GM12878 (cell line): ENCODE measurements around the gene SLC38A4. TPM values are rescaled to one million over a fixed set of nuclear protein-coding genes. Genes with fewer than 3 reads are reported as not detected.

Source experiments
- ATAC-seq: fragments of 200-7000 bp; cut with Tn5 transposase; 3 replicates; pipeline ENCODE4 v1.9.1; 2020; ENCODE audit warnings: mild to moderate bottlenecking, moderate library complexity
- BruUV-seq: library from RNA; stranded (reverse); fragments of 400-500 nt; replicated peaks from 2 replicates; lab custom pipeline; 2021; lab: Mats Ljungman, UMichigan
- CTCF ChIA-PET: fragments of 300-600 bp; sonication (Branson Sonifier 250); formaldehyde crosslinking; extraction: SDS; loops from one replicate; lab custom pipeline; 2021; ENCODE audit warnings: inconsistent platforms; lab: Yijun Ruan, JAX
- POLR2A ChIA-PET: fragments of 350-600 bp; formaldehyde crosslinking; extraction: SDS; loops from one replicate; lab custom pipeline; 2021; ENCODE audit warnings: inconsistent platforms; lab: Charles Lee
- RAD21 ChIA-PET: fragments of 300-600 bp; sonication (Branson Sonifier 250); formaldehyde crosslinking; loops from one replicate; lab custom pipeline; 2023; ENCODE audit warnings: antibody characterized with exemption; ENCODE audit not compliant: unreplicated experiment; lab: Charles Lee
- SMC1A ChIA-PET: fragments of 300-600 bp; sonication (Branson Sonifier 250); formaldehyde crosslinking; loops from one replicate; lab custom pipeline; 2023; ENCODE audit not compliant: unreplicated experiment, uncharacterized antibody; lab: Charles Lee
- DNase-seq: peaks from one replicate; pipeline ENCODE4 v3.0.0-alpha.2; 2011; ENCODE audit warnings: low read depth, low spot score
- FAIRE-seq: peaks from 3 replicates; lab custom pipeline; 2011; peaks lifted over from hg19 to GRCh38; lab: Jason Lieb, UNC
- H2AFZ ChIP-seq: 2 replicates; pipeline ENCODE4 v1.6.0; 2011; ENCODE audit warnings: low read depth, low read length, control low read depth; ENCODE audit not compliant: control insufficient read depth
- H3K27ac ChIP-seq: 2 replicates; pipeline ENCODE4 v1.5.1; 2011; ENCODE audit warnings: control low read depth; ENCODE audit not compliant: control insufficient read depth, insufficient read depth
- H3K27me3 ChIP-seq, 2 experiments: replicated peaks in 1 of 2; 2 replicates each; pipeline versions ENCODE4 v1.6.0 to v1.6.1; 2011; ENCODE audit warnings: low read length in 1 of 2; ENCODE audit not compliant: control insufficient read depth in 2 of 2, insufficient read depth in 2 of 2
- H3K36me3 ChIP-seq, 2 experiments: 2 replicates each; pipeline ENCODE4 v1.5.1; 2011; ENCODE audit warnings: low read length in 1 of 2; ENCODE audit not compliant: control insufficient read depth in 2 of 2, insufficient read depth in 2 of 2
- H3K4me1 ChIP-seq: 2 replicates; pipeline ENCODE4 v1.6.1; 2011; ENCODE audit warnings: mild to moderate bottlenecking, low read length, moderate library complexity, mixed read lengths; ENCODE audit not compliant: control insufficient read depth, insufficient read depth
- H3K4me2 ChIP-seq: 2 replicates; pipeline ENCODE4 v1.6.0; 2011; ENCODE audit warnings: control low read depth; ENCODE audit not compliant: control insufficient read depth, insufficient read depth
- H3K4me3 ChIP-seq: fragments of 200-600 bp; sonication (generic); 2 replicates; pipeline ENCODE4 v1.5.1; 2016
- H3K79me2 ChIP-seq: 2 replicates; pipeline ENCODE4 v1.6.0; 2011; ENCODE audit warnings: low read length; ENCODE audit not compliant: control insufficient read depth, insufficient read depth
- H3K9ac ChIP-seq: 2 replicates; pipeline ENCODE4 v1.8.0; 2011; ENCODE audit warnings: low read length, control low read depth, mixed read lengths; ENCODE audit not compliant: control insufficient read depth, insufficient read depth
- H3K9me3 ChIP-seq: replicated peaks from 3 replicates; pipeline ENCODE4 v1.5.1; 2011; ENCODE audit warnings: mild to moderate bottlenecking, low read length; ENCODE audit not compliant: control insufficient read depth, insufficient read depth
- H4K20me1 ChIP-seq: 2 replicates; pipeline ENCODE4 v1.6.0; 2011; ENCODE audit not compliant: control insufficient read depth, insufficient read depth
- ATF7 ChIP-seq: fragments of 450-650 bp; IDR thresholded peaks from 2 replicates; pipeline ENCODE4 v1.6.1; 2016; ENCODE audit warnings: low read depth, mild to moderate bottlenecking
- BACH1 ChIP-seq: fragments of 450-650 bp; IDR thresholded peaks from 2 replicates; pipeline ENCODE4 v1.6.1; 2017; ENCODE audit warnings: mild to moderate bottlenecking, borderline replicate concordance
- ETV6 ChIP-seq, 2 experiments: fragments of 450-650 bp in 1 of 2; IDR thresholded peaks in 1 of 2; conservative IDR thresholded peaks in 1 of 2; 2 replicates each; pipeline ENCODE4 v1.6.1; 2014; ENCODE audit warnings: antibody characterized with exemption in 1 of 2, borderline replicate concordance in 1 of 2, low read depth in 1 of 2, mild to moderate bottlenecking in 1 of 2, moderate library complexity in 1 of 2
- MTA3 ChIP-seq: IDR thresholded peaks from 2 replicates; pipeline ENCODE4 v1.6.1; 2012; ENCODE audit warnings: low read length, inconsistent platforms, borderline replicate concordance
- NRF1 ChIP-seq: conservative IDR thresholded peaks from 2 replicates; pipeline ENCODE4 v1.6.1; 2011; ENCODE audit warnings: mild to moderate bottlenecking, low read depth, low read length, improper control_type of control experiment
- TCF12 ChIP-seq: IDR thresholded peaks from 2 replicates; pipeline ENCODE4 v1.6.1; 2011; ENCODE audit warnings: low read depth, mild to moderate bottlenecking, low read length
- ZNF622 ChIP-seq: fragments of 450-650 bp; IDR thresholded peaks from 2 replicates; pipeline ENCODE4 v1.6.1; 2017; ENCODE audit warnings: mild to moderate bottlenecking, inconsistent platforms
- ZSCAN29 ChIP-seq: fragments of 450-650 bp; IDR thresholded peaks from 2 replicates; pipeline ENCODE4 v1.6.1; 2017; ENCODE audit warnings: mild to moderate bottlenecking, moderate library complexity
- WGBS: methylation state at CpG from one replicate; pipeline ENCODE4 v1.1.6; 2016; ENCODE audit warnings: low lambda C conversion rate; ENCODE audit not compliant: insufficient replicate concordance, insufficient coverage; ENCODE audit errors: missing lambda C conversion rate; 5-methylcytosine and 5-hydroxymethylcytosine counted together
- in situ Hi-C: fragments of 300-500 bp; cut with MboI; formaldehyde crosslinking; loops from 9 replicates; pipeline ENCODE4 v1.14.3; 2018; ENCODE audit warnings: mixed read lengths
- intact Hi-C: fragments of 100-400 bp; cut with micrococcal nuclease; formaldehyde crosslinking; loops from one replicate; pipeline ENCODE4 v1.14.2; 2022; ENCODE audit not compliant: unreplicated experiment
- polyA plus RNA-seq, 11 experiments: library from polyadenylated mRNA; depleted of rRNA in 4 of 11; unstranded in 6 of 11; stranded (reverse) in 5 of 11; fragments of >200 nt; fragmentation: Nextera tagmentation in 4 of 11; fragmentation: Illumina TruSeq in 1 of 11; extraction: Ambion mirVana in 4 of 11; extraction: Trizol in 1 of 11; gene quantifications; 1 replicate in 1 of 11; 2 replicates in 10 of 11; pipeline versions ENCODE4 v1.2.1 to v1.2.3, GENCODE V29; 2011 to 2016; ENCODE audit warnings: inconsistent platforms in 2 of 11, missing spikeins in 2 of 11, low read depth in 1 of 11
- total RNA-seq, 4 experiments: library from RNA; depleted of rRNA in 3 of 4; stranded (reverse); fragments of >200 nt in 3 of 4; fragmentation: Illumina TruSeq in 1 of 4; extraction: Trizol in 1 of 4; gene quantifications; 2 replicates each; pipeline versions ENCODE4 v1.2.1 to v1.2.3, GENCODE V29; 2013 to 2021
- TF ChIP-seq, protein P1 (sequence below), 3 experiments: IDR thresholded peaks in 2 of 3; conservative IDR thresholded peaks in 1 of 3; 2 replicates each; pipeline ENCODE4 v1.5.1; 2011; ENCODE audit warnings: low read depth in 3 of 3, low read length in 3 of 3, mild to moderate bottlenecking in 3 of 3, control low read depth in 2 of 3, moderate library complexity in 2 of 3, inconsistent platforms in 1 of 3, mixed read lengths in 1 of 3; ENCODE audit not compliant: control insufficient read depth in 2 of 3, insufficient read depth in 1 of 3; ENCODE audit errors: extremely low read depth in 1 of 3
- TF ChIP-seq, protein P2 (sequence below): fragments of 450-650 bp; IDR thresholded peaks from 2 replicates; pipeline ENCODE4 v1.6.1; 2018; ENCODE audit warnings: borderline replicate concordance, mild to moderate bottlenecking; ENCODE audit not compliant: partially characterized antibody
- TF ChIP-seq, protein P3 (sequence below): IDR thresholded peaks from 2 replicates; pipeline ENCODE4 v1.6.1; 2012; ENCODE audit warnings: low read depth, low read length, improper control_type of control experiment
- TF ChIP-seq, protein P4 (sequence below): fragments of 150-350 bp; IDR thresholded peaks from 2 replicates; pipeline ENCODE4 v1.6.1; 2016; ENCODE audit warnings: low read depth, low read length
- TF ChIP-seq, protein P5 (sequence below): fragments of 450-650 bp; IDR thresholded peaks from 2 replicates; pipeline ENCODE4 v1.6.1; 2018; ENCODE audit warnings: mild to moderate bottlenecking, low read depth, moderate library complexity; ENCODE audit not compliant: partially characterized antibody

SLC38A4 gene
- total and polyA plus RNA-seq, 10 of the 15 experiments (the other 5 are each of a cell fraction or from before 2014, with no cell fraction given), result 0.04 to 0.52 (median 0.13) TPM; not detected in 2

DNA sequence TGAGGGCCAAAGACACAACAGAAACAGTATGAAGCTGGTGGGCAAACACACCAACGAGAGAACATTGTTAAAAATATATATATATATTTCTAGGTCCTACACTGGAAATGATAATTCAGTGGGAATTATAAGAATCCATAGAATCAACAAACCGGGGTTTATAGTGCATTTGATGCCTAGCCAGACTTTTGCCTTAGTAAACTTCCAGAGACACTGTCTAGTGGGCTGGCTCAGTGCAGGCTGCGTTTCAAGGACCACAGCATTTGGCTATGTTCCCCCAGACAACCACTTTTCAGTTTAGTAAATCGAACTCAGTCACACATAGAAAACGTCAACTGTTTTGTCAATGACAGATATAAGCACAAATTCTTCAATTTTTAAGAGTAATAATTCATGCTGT, 41.9 kb downstream of the SLC38A4 start:
- no peak overlapping the region for H2AFZ ChIP-seq
- no peak overlapping the region for H3K4me3 ChIP-seq
- no peaks in the 10 kb centered on the region for H3K9me3 ChIP-seq
- H3K79me2 ChIP-seq, result no peaks in the 10 kb centered on the region
- FAIRE-seq, result no peak
- H3K36me3 ChIP-seq, result no peaks in the 10 kb centered on the region
- ChIA-PET CTCF (no interaction called here), RAD21 (no interaction called here), SMC1A (no interaction called here), POLR2A (no interaction called here)
- H3K9ac ChIP-seq, result no peak overlapping the region
- intact Hi-C loops, result no loop called here
- no peak for DNase-seq
- no peak overlapping the region for H3K27ac ChIP-seq
- no peak overlapping the region for H3K4me2 ChIP-seq
- H3K4me1 ChIP-seq, result peaks cover 5% of the 10 kb centered on the region; the same call in 1 of the 2 replicates
- in situ Hi-C loops, result no loop called here
- BruUV-seq, result no TSS peak
- H4K20me1 ChIP-seq, result no peaks in the 10 kb centered on the region
- WGBS, result 43% methylated on average over 5 of the region's 5 CpGs
- ATAC-seq, result no peak
- H3K27me3 ChIP-seq, result no peaks in the 10 kb centered on the region
- TF ChIP-seq, protein P1, sequence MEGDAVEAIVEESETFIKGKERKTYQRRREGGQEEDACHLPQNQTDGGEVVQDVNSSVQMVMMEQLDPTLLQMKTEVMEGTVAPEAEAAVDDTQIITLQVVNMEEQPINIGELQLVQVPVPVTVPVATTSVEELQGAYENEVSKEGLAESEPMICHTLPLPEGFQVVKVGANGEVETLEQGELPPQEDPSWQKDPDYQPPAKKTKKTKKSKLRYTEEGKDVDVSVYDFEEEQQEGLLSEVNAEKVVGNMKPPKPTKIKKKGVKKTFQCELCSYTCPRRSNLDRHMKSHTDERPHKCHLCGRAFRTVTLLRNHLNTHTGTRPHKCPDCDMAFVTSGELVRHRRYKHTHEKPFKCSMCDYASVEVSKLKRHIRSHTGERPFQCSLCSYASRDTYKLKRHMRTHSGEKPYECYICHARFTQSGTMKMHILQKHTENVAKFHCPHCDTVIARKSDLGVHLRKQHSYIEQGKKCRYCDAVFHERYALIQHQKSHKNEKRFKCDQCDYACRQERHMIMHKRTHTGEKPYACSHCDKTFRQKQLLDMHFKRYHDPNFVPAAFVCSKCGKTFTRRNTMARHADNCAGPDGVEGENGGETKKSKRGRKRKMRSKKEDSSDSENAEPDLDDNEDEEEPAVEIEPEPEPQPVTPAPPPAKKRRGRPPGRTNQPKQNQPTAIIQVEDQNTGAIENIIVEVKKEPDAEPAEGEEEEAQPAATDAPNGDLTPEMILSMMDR (IDR thresholded peaks at IDR 0.05 in 2 of 3, conservative IDR thresholded peaks at IDR 0.05 in 1 of 3; ENCODE audit: control insufficient read depth in 2 of 3, extremely low read depth in 1 of 3, insufficient read depth in 1 of 3, low read depth in 3 of 3, low read length in 3 of 3), result no peak
- TF ChIP-seq, protein P2, sequence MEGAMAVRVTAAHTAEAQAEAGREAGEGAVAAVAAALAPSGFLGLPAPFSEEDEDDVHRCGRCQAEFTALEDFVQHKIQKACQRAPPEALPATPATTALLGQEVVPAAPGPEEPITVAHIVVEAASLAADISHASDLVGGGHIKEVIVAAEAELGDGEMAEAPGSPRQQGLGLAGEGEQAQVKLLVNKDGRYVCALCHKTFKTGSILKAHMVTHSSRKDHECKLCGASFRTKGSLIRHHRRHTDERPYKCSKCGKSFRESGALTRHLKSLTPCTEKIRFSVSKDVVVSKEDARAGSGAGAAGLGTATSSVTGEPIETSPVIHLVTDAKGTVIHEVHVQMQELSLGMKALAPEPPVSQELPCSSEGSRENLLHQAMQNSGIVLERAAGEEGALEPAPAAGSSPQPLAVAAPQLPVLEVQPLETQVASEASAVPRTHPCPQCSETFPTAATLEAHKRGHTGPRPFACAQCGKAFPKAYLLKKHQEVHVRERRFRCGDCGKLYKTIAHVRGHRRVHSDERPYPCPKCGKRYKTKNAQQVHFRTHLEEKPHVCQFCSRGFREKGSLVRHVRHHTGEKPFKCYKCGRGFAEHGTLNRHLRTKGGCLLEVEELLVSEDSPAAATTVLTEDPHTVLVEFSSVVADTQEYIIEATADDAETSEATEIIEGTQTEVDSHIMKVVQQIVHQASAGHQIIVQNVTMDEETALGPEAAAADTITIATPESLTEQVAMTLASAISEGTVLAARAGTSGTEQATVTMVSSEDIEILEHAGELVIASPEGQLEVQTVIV, result no peak
- TF ChIP-seq BACH1 (no peak), TCF12 (no peak), ZNF622 (no peak), ZSCAN29 (no peak), NRF1 (no peak), ETV6 (conservative IDR thresholded peaks at IDR 0.05 in 1 of 2, IDR thresholded peaks at IDR 0.05 in 1 of 2; ENCODE audit: borderline replicate concordance in 1 of 2, low read depth in 1 of 2) (no peak), MTA3 (no peak), ATF7 (no peak)
- TF ChIP-seq, protein P3, sequence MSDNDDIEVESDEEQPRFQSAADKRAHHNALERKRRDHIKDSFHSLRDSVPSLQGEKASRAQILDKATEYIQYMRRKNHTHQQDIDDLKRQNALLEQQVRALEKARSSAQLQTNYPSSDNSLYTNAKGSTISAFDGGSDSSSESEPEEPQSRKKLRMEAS, result no peak
- TF ChIP-seq, protein P4, sequence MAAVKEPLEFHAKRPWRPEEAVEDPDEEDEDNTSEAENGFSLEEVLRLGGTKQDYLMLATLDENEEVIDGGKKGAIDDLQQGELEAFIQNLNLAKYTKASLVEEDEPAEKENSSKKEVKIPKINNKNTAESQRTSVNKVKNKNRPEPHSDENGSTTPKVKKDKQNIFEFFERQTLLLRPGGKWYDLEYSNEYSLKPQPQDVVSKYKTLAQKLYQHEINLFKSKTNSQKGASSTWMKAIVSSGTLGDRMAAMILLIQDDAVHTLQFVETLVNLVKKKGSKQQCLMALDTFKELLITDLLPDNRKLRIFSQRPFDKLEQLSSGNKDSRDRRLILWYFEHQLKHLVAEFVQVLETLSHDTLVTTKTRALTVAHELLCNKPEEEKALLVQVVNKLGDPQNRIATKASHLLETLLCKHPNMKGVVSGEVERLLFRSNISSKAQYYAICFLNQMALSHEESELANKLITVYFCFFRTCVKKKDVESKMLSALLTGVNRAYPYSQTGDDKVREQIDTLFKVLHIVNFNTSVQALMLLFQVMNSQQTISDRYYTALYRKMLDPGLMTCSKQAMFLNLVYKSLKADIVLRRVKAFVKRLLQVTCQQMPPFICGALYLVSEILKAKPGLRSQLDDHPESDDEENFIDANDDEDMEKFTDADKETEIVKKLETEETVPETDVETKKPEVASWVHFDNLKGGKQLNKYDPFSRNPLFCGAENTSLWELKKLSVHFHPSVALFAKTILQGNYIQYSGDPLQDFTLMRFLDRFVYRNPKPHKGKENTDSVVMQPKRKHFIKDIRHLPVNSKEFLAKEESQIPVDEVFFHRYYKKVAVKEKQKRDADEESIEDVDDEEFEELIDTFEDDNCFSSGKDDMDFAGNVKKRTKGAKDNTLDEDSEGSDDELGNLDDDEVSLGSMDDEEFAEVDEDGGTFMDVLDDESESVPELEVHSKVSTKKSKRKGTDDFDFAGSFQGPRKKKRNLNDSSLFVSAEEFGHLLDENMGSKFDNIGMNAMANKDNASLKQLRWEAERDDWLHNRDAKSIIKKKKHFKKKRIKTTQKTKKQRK, result no peak
- TF ChIP-seq, protein P5, sequence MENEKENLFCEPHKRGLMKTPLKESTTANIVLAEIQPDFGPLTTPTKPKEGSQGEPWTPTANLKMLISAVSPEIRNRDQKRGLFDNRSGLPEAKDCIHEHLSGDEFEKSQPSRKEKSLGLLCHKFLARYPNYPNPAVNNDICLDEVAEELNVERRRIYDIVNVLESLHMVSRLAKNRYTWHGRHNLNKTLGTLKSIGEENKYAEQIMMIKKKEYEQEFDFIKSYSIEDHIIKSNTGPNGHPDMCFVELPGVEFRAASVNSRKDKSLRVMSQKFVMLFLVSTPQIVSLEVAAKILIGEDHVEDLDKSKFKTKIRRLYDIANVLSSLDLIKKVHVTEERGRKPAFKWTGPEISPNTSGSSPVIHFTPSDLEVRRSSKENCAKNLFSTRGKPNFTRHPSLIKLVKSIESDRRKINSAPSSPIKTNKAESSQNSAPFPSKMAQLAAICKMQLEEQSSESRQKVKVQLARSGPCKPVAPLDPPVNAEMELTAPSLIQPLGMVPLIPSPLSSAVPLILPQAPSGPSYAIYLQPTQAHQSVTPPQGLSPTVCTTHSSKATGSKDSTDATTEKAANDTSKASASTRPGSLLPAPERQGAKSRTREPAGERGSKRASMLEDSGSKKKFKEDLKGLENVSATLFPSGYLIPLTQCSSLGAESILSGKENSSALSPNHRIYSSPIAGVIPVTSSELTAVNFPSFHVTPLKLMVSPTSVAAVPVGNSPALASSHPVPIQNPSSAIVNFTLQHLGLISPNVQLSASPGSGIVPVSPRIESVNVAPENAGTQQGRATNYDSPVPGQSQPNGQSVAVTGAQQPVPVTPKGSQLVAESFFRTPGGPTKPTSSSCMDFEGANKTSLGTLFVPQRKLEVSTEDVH, result no peak
